NCI-H774 (cell line): ENCODE measurements around the gene PTPRJ.
"Not testable (repeated sequence)": the region's sequence is repeated elsewhere in the genome, so short reads cannot be mapped to it uniquely, and the experiment has no call there.

Experiments
- DNase-seq: peaks from one replicate; lab custom pipeline; 2025; lab: John Stamatoyannopoulos, UW

Gene PTPRJ

GRCh38 chr11:48165426-48165825 lies 185.1 kb downstream of the PTPRJ start:
- no peak for DNase-seq

DNA sequence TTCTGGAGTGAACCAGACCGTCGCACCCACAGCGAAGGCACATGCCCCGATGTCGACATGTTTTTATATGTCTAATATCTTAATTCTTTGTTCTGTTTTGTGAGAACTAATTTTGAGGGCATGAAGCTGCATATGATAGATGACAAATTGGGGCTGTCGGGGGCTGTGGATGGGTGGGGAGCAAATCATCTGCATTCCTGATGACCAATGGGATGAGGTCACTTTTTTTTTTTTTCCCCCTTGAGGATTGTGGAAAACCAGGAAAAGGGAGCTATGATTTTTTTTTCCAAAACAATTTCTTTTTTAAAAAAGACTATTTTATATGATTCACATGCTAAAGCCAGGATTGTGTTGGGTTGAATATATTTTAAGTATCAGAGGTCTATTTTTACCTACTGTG lies 187.0 kb downstream of the PTPRJ start:
- DNase-seq, result no peak

- DNase-seq, result no peak
Measured at GRCh38 chr11:48168815-48169214, 188.5 kb downstream of the PTPRJ start.

GRCh38 chr11:48169259-48169658 lies 188.9 kb downstream of the PTPRJ start:
- no peak for DNase-seq

GRCh38 chr11:48169717-48170116 lies 189.4 kb downstream of the PTPRJ start:
- DNase-seq, result no peak

GRCh38 chr11:48170241-48171233 lies 190.2 kb downstream of the PTPRJ start:
- DNase-seq, result no peak

DNA sequence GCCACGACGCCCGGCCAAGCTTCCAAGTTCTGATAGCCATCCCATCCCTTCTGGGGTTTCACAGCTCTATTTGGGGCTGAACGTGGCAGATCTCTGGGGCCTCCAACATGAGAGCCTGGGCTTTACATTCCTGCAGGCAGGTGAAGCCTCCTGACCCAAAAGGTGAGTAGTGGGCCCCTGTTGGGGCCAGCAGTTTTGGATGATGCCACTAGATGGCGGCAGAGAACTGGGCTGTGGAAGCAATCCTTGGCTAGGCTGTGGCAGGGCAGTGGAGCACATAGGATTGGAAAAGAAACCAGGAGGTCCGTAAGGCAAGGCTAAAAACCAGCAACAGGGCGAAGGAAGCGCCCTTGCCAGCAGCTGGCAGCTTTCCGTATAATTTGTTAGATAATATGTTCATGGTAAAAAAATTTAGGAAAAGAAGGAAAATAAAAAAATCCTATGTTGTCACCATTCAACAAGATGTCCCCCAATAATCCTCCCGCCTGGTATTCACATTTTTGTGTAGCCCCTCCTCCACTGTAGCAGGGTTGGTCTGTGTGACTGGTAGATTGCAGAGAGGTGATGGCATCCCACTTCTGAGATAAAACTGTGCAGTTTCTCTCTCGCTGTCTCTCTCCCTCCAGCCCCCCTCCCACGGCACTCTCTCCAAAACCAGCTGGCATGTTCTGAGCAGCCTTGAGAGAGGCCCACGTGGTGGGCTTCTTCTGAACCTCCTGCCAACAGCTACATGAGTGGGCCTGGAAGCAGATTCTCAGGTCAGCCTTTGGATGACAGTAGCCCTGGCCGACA lies 192.7 kb downstream of the PTPRJ start:
- peak; percentile 10 for DNase-seq

- DNase-seq, result no peak
Measured at GRCh38 chr11:48177661-48178060, 197.3 kb downstream of the PTPRJ start.

DNA sequence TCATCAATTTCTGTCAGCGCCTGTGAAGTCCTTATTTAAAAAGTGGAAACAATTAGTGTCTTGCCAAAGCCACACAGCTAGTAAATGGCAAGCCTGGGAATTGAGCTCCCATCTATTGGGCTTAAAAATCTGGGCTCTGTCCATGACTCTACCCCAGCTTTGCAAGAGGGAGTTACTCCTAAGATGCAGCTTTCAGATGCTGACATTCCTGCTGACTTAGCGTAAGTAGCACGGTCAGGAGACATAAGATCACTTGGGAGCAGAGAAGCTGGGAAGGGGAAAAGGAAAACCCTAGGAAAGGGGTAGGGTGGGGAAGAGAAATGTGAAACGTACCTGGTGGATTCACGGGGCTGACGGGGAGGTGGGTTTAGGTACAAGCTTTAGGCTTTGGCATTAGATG lies 200.3 kb downstream of the PTPRJ start:
- no peak for DNase-seq

- DNase-seq, result no peak
Measured at GRCh38 chr11:48182860-48183526, 202.6 kb downstream of the PTPRJ start.

GRCh38 chr11:48184452-48184851 lies 204.1 kb downstream of the PTPRJ start:
- DNase-seq, result no peak

DNA sequence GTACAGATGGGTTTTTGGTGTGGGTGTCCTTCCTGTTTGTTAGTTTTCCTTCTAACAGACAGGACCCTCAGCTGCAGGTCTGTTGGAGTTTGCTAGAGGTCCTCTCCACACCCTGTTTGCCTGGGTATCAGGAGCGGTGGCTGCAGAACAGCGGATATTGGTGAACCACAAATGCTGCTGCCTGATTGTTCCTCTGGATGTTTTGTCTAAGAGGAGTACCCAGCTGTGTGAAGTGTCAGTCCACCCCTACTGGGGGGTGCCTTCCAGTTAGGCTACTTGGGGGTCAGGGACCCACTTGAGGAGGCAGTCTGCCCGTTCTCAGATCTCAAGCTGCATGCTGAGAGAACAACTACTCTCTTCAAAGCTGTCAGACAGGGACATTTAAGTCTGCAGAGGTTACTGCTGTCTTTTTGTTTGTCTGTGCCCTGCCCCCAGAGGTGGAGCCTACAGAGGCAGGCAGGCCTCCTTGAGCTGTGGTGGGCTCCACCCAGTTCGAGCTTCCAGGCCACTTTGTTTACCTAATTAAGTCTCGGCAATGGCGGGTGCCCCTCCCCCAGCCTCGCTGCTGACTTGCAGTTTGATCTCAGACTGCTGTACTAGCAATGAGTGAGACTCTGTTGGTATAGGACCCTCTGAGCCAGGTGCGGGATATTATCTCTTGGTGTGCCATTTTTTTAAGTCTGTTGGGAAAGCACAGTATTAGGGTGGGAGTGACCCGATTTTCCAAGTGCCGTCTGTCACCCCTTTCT lies 210.7 kb downstream of the PTPRJ start:
- not testable (repeated sequence) for DNase-seq

- DNase-seq, result no peak
Measured at GRCh38 chr11:48193876-48194275, 213.5 kb downstream of the PTPRJ start.

GRCh38 chr11:48207881-48208280 lies 227.5 kb downstream of the PTPRJ start:
- no peak for DNase-seq

DNA sequence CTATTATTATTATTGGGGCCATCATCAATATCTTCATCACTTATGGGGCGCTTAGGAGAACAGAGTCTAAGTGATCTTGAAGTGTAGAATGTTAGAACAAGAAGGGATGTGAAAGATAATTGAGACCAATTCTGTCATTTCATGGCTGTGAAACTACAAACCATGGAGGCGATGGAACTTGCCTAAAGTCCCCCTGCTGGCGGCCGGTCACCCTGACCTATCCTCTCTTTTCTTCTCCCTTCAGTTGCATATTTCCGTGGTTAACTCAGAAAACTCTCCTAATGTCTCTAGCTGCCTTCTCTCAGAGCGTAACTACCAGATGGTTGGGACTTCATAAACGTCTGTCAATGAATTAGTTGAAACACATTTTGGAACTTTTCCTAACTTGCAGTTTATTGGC lies 229.7 kb downstream of the PTPRJ start:
- no peak for DNase-seq

DNA sequence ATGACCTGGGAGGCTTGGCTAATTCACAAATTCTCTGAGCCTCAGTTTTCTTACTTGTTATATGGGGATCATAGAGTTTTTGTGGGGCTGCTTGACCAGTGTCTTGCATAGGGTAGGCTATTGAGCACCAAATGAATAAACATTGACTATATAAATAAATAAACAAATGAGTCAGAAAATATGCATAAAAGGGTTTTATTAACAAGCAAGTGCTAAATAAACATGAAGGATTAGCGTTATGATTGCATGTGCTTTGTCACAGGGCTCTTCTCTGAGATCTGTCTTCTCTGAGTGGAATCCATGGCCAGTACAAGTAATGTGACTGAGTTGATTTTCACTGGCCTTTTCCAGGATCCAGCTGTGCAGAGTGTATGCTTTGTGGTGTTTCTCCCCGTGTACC lies 236.2 kb downstream of the PTPRJ start, which contains the start of gene OR4B1:
Gene OR4B1, plus strand, starts transcription at position 301 of the 400 bp plus-strand sequence. Its CDS starts 0 bp downstream, at position 301.
- no peak for DNase-seq
